Measurements from ENCODE around the gene CSTF1.

CSTF1 gene

DNA sequence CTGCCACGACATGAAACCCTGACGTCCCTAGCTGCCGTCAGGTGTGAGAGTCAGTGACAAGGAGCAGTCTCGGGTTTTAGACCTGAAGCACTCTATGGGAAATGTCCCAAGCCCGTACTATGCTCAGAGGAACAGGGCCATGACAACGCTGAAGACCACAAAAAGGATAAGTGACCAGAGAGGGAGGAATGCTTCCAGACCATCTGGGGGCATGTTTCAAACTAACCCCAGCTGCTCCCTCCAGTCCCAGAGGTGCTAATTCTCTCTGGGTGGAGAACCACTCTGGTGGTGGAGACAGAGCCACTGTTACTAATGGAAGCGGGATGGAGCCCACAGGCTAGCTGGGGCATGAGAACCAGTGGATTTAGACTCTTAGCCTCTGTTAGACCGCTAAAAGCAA, 9.1 kb upstream of the CSTF1 start:
- no peak for TF ChIP-seq GATA3 (IDR thresholded peaks at IDR 0.05; ENCODE audit: low read depth, low read length)
- no peak for TF ChIP-seq GATA2 (IDR thresholded peaks at IDR 0.05; ENCODE audit: low read depth, low read length)

DNA sequence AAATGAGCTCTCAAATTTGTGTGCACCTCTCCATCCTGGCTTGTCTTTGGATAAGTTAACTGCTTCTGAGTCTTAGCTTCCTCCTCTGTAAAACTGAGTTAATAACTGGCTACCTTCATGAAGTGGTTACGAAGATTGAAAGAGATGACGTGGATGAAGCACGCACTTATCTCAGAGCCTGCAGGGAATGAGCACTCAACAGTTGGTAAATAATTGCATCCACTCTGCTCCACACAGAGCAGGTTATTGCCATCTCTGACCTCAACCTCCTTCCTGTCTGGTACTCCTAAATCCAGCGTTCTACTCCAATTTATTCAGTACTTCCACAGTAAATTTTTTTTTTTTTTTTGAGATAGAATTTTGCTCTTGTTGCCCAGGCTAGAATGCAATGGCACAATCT, 7.3 kb upstream of the CSTF1 start:
- TF ChIP-seq GATA3 (IDR thresholded peaks at IDR 0.05; ENCODE audit: low read depth, low read length), result no peak
- TF ChIP-seq GATA2 (IDR thresholded peaks at IDR 0.05; ENCODE audit: low read depth, low read length), result no peak

- TF ChIP-seq GATA3 (IDR thresholded peaks at IDR 0.05; ENCODE audit: low read depth, low read length) (no peak), GATA2 (IDR thresholded peaks at IDR 0.05; ENCODE audit: low read depth, low read length) (no peak)
Measured at GRCh38 chr20:56386219-56386618, 6.2 kb upstream of the CSTF1 start.

DNA sequence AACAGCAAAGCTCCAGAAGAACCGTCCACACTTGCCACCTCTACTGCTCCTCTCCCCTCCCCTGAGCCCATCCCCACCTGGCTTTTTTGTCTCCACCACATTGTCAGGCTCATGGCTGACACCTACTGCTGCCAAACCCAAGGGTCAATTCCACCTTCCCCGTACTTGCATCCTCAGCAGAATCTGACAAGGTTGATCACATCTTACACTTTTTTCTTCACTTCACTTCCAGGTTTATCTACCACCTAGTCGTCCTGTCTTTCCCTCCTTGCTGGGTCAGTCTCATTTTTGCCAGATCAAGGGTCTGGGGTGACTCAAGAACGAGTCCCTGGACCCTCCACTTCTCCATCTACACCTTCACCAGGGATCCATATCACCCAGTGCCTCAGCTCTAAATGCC, 3.6 kb upstream of the CSTF1 start:
- TF ChIP-seq GATA2 (IDR thresholded peaks at IDR 0.05; ENCODE audit: low read depth, low read length), result no peak
- TF ChIP-seq GATA3 (IDR thresholded peaks at IDR 0.05; ENCODE audit: low read depth, low read length), result no peak

DNA sequence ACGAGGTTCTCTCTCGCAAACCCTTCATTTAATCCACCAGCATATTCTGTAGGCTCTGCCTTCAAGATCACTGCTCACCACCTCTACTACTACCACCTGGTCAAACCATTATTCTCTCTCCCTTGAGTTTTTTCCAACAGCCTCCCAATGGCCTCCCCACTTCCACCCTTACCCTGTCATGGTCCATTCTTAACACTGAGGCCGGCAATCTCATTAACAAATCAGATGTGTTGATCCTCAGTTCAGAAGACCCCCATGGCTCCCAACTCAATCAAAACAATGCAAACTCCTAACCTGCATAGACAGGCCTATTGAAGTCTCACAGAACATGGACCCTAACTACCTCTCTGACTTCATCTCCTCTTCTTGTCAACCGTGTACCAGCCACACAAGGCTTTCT, 2.6 kb upstream of the CSTF1 start:
- TF ChIP-seq GATA3 (IDR thresholded peaks at IDR 0.05; ENCODE audit: low read depth, low read length) (no peak), GATA2 (IDR thresholded peaks at IDR 0.05; ENCODE audit: low read depth, low read length) (no peak)

DNA sequence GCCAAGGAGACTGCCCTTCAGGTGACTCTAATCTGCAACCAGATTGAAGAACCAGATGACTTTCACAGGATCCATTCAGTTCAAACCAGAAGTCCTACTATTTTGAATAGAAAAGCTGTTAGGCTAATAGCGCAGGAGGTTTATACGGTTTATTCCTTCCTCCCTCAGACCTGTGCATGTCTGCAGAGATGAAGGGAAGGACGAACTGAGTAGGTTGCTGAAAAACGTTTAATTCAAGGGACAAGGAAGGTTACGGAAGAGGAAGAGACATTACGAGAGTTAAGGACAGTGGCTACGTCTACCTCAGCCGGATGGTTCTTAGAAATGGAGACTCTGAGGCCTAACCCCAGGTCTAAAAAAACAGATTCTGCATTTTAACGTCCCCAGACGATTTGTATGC, 1.4 kb upstream of the CSTF1 start:
- TF ChIP-seq GATA2 (IDR thresholded peaks at IDR 0.05; ENCODE audit: low read depth, low read length), result no peak
- no peak for TF ChIP-seq GATA3 (IDR thresholded peaks at IDR 0.05; ENCODE audit: low read depth, low read length)

DNA sequence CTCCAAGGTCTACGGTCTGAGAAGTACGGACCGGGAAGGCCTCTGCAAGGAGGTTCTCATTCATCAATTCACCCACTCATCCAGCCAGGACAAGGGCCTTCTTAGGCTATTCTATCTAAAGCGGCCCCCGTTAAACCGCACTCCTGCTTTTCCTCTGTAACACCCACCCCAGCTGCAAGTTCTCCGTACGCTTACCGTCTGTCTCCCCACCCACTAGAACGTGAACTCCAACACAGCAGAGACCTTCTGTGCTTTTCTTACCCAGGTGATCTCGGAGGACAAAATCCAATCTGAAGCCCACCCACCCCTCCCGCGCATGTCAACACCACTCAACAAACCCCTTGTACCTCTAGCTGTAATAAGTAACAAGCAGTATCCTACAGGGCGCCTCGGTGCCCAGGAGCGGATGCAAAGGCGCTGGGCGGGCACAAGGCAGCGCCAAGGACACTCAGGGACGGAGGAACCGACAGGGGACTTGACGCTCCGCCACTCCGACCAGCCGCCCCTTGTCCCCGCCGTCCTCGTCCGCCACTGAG, 781 bp upstream of the CSTF1 start:
- TF ChIP-seq GATA3 (IDR thresholded peaks at IDR 0.05; ENCODE audit: low read depth, low read length) (no peak), GATA2 (IDR thresholded peaks at IDR 0.05; ENCODE audit: low read depth, low read length) (no peak)

DNA sequence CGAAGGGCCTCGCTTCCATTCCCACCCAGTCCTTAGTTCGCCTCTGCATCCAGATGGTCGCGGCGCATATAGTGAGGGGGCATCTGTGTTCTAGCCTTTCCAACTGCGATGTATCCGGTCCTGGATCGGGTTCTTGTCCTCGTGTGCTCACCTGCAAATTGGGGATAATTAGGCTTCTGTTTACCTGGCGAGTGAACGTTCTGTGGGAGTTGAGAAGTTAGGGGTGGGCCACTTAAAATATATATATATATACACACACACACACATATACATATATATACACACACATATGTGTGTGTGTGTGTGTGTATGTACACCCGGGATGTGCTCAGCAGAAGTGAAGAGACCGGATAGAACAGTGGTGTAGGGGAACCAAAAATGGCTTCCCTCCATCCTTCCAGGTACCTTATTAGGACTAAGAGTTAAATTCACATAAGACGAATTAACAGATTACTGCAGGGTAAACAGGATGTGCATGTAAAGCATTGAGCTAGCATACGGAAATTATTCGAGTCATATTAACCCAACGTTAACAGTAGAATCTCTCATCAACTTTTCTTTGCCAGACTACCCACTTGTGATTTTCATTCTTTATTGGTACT, 537 bp downstream of the CSTF1 start:
- TF ChIP-seq GATA2 (IDR thresholded peaks at IDR 0.05; ENCODE audit: low read depth, low read length) (no peak), GATA3 (IDR thresholded peaks at IDR 0.05; ENCODE audit: low read depth, low read length) (no peak)

DNA sequence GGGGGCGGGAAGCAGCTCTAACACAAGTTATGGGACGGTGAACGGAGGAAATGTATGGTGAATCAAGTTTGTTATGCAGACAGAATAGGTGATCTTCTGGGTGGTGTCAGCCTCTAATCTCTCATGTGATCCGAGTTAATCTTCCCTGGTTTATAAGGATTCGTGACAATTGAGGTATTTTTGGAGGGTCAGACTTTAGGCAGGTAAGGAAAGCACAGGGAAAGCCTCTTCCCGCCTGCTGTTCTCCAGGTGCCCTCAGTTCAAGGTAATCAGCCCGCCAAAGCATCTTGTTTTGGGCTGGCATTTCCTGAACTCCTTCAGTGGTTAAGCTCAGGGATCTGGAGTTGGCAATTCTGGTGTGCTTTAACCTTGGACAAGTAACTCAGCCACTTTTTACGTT, 1.2 kb downstream of the CSTF1 start:
- TF ChIP-seq GATA3 (IDR thresholded peaks at IDR 0.05; ENCODE audit: low read depth, low read length) (no peak), GATA2 (IDR thresholded peaks at IDR 0.05; ENCODE audit: low read depth, low read length) (no peak)

- TF ChIP-seq GATA2 (IDR thresholded peaks at IDR 0.05; ENCODE audit: low read depth, low read length), result no peak
- TF ChIP-seq GATA3 (IDR thresholded peaks at IDR 0.05; ENCODE audit: low read depth, low read length), result no peak
Measured at GRCh38 chr20:56395166-56395565, 2.7 kb downstream of the CSTF1 start.

DNA sequence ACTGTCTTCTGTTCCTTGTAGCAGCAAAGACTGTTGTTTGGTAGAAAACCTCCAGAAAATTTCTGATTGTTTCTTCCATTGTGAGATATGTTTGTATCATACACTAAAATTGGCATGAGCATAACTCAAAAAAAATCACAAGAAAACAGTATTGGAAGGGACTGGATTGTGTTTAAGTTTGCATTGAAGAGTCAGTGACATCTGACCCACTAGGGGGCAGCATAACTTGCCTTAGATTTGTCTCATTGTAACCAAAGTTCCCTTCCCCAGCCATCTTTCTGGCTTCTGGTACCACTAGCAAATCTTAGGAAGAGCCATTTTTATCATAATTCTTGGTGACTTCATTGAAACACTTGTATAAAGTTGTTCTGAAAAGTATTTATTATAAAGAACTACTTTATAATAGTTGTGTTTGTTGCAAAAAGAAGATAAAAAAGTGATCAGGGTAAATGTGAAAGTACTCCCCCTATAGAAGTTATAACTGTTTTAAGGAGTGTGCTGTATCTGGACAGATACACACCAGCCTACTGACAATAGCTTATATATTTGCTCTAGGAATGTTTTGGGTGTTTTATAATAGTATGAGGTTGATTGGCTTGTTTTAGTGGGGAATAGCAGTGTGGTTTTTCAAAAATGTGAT, 7.7 kb downstream of the CSTF1 start:
- TF ChIP-seq GATA3 (IDR thresholded peaks at IDR 0.05; ENCODE audit: low read depth, low read length) (no peak), GATA2 (IDR thresholded peaks at IDR 0.05; ENCODE audit: low read depth, low read length) (no peak)

DNA sequence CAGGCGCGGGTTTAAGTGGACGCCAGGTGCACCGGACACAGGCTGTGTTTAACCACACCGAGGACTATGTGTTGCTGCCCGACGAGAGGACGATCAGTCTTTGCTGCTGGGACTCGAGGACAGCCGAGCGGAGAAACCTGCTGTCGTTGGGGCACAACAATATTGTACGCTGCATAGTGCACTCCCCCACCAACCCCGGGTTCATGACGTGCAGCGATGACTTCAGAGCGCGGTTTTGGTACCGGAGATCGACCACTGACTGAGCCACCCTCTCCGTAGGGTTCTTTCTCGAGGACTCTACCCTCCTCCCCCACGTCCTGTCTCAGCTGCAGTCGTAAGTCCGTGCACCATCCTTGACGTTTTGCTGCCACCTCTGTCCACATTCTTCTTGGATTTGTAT, 11.0 kb downstream of the CSTF1 start:
- TF ChIP-seq GATA2 (IDR thresholded peaks at IDR 0.05; ENCODE audit: low read depth, low read length) (no peak), GATA3 (IDR thresholded peaks at IDR 0.05; ENCODE audit: low read depth, low read length) (no peak)

- TF ChIP-seq GATA3 (IDR thresholded peaks at IDR 0.05; ENCODE audit: low read depth, low read length), result no peak
- no peak for TF ChIP-seq GATA2 (IDR thresholded peaks at IDR 0.05; ENCODE audit: low read depth, low read length)
Measured at GRCh38 chr20:56406910-56407309, 14.5 kb downstream of the CSTF1 start.

GRCh38 chr20:56409521-56409920, 17.1 kb downstream of the CSTF1 start:
- TF ChIP-seq GATA3 (IDR thresholded peaks at IDR 0.05; ENCODE audit: low read depth, low read length), result no peak
- no peak for TF ChIP-seq GATA2 (IDR thresholded peaks at IDR 0.05; ENCODE audit: low read depth, low read length)

GRCh38 chr20:56409956-56410355, 17.5 kb downstream of the CSTF1 start:
- TF ChIP-seq GATA2 (IDR thresholded peaks at IDR 0.05; ENCODE audit: low read depth, low read length), result no peak
- TF ChIP-seq GATA3 (IDR thresholded peaks at IDR 0.05; ENCODE audit: low read depth, low read length), result no peak

All from SH-SY5Y (cell line).